ENCODE results near the gene HAUS3. TPM values are rescaled to one million over a fixed set of nuclear protein-coding genes. Genes with fewer than 3 reads are reported as not detected.

HAUS3 gene
- total RNA-seq, 1 experiment from 2014 or later = 9.5 TPM

DNA sequence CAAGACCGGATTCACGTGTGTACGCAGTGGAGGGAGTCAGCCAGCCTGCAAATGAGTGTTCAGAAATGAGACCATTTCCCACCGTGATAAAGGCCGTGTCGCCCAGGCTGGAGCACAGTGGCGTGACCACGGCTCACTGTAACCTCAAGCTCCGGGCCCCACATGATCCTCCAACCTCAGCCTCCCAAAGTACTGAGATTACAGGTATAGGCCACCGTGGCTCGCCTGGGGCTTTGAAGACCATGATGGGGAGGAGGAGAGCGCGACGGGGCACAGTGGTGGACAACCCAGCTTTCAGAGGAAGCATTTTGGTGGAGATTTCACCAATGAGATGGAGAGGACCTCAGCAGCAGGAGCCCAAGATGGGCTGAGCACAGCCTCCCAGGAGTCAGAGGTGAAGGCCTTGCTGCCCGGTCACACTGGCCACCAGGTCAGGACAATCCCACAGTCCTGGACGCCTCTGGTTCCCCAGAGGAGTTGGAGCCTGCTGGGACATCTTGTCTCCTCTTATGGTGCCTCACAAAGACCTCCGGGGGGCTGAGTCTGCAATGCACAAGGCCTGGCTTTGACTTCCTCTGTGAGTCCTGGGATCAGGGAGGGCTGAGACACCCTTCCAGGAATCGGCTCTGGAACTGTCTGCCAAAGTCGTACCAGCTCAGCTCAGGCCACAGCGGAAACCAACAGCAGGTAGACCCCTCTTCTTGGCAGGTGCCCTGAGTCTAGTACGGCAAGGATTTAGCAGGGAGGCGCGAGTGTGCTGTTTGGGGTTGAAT, 42.4 kb upstream of the HAUS3 start:
- H3K36me3 ChIP-seq (ENCODE audit: low read depth, low read length) = no peaks in the 10 kb centered on the region
- H3F3A ChIP-seq (ENCODE audit: low read length, unreplicated experiment) = no peaks in the 10 kb centered on the region
- H3K79me2 ChIP-seq (ENCODE audit: low read length) = no peaks in the 10 kb centered on the region
- H3K27me3 ChIP-seq (ENCODE audit: low read length) = no peaks in the 10 kb centered on the region
- ChIA-PET POLR2A (ENCODE audit: unreplicated experiment) (no interaction called here), CTCF (no interaction called here)
- BruUV-seq (replicated peaks) = no TSS peak
- no peaks in the 10 kb centered on the region for H4K20me1 ChIP-seq (ENCODE audit: low read length)
- no peak overlapping the region for H3K4me2 ChIP-seq (ENCODE audit: low read length)
- no peak for DNase-seq
- H3K9me3 ChIP-seq (ENCODE audit: low read length) = no peaks in the 10 kb centered on the region
- intact Hi-C loops (cut with micrococcal nuclease) = no loop called here
- no peak overlapping the region for H2AFZ ChIP-seq (ENCODE audit: low read length)
- no peak for TF ChIP-seq EZH2 (IDR thresholded peaks at IDR 0.05; ENCODE audit: low read length, unreplicated experiment)
- no peak for TF ChIP-seq EZH2phosphoT487 (IDR thresholded peaks at IDR 0.05; ENCODE audit: borderline replicate concordance, low read length)
- TF ChIP-seq, protein P1, sequence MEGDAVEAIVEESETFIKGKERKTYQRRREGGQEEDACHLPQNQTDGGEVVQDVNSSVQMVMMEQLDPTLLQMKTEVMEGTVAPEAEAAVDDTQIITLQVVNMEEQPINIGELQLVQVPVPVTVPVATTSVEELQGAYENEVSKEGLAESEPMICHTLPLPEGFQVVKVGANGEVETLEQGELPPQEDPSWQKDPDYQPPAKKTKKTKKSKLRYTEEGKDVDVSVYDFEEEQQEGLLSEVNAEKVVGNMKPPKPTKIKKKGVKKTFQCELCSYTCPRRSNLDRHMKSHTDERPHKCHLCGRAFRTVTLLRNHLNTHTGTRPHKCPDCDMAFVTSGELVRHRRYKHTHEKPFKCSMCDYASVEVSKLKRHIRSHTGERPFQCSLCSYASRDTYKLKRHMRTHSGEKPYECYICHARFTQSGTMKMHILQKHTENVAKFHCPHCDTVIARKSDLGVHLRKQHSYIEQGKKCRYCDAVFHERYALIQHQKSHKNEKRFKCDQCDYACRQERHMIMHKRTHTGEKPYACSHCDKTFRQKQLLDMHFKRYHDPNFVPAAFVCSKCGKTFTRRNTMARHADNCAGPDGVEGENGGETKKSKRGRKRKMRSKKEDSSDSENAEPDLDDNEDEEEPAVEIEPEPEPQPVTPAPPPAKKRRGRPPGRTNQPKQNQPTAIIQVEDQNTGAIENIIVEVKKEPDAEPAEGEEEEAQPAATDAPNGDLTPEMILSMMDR (conservative IDR thresholded peaks at IDR 0.05; ENCODE audit: low read depth, low read length) = no peak
- H3K9me2 ChIP-seq (replicated peaks; ENCODE audit: low read length) = no peaks in the 10 kb centered on the region
- H3K4me3 ChIP-seq (ENCODE audit: low read length) = no peak overlapping the region
- no peak overlapping the region for H3K27ac ChIP-seq (ENCODE audit: low read length)
- H3K9ac ChIP-seq (ENCODE audit: low read length) = no peak overlapping the region
- H3K4me1 ChIP-seq (ENCODE audit: insufficient read depth, low read length) = peaks cover 11% of the 10 kb centered on the region
- ATAC-seq = no peak

DNA sequence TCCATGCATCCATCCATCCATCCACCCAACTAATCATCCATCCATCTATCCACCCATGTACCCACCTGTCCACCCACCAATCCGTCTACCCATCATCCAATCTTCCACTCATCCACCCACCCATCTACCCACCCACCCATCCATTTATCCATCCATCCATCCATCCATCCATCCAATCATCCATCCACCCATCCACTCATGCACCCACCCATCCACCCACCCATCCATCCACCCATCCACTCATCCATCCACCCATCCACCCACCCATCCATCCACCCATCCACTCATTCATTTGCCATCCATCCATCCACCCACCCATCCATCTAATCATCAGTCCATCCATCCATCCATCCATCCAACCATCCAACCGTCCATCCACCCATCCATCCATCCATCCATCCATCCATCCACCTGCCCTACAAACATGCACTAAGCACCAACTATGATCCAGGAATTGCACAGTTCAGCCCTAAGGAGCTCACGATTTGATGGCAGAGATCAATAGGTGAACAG, 41.3 kb upstream of the HAUS3 start:
- Histone ChIP-seq H3K27me3 (ENCODE audit: low read length) (no peaks in the 10 kb centered on the region), H2AFZ (ENCODE audit: low read length) (no peak overlapping the region), H3K36me3 (ENCODE audit: low read depth, low read length) (no peaks in the 10 kb centered on the region), H3K4me2 (ENCODE audit: low read length) (no peak overlapping the region), H3K4me3 (ENCODE audit: low read length) (no peak overlapping the region), H3K4me1 (ENCODE audit: insufficient read depth, low read length) (peaks cover 11% of the 10 kb centered on the region), H3K79me2 (ENCODE audit: low read length) (no peaks in the 10 kb centered on the region), H3F3A (ENCODE audit: low read length, unreplicated experiment) (no peaks in the 10 kb centered on the region), H3K9me3 (ENCODE audit: low read length) (no peaks in the 10 kb centered on the region), H3K27ac (ENCODE audit: low read length) (no peak overlapping the region), H3K9me2 (replicated peaks; ENCODE audit: low read length) (no peaks in the 10 kb centered on the region), H4K20me1 (ENCODE audit: low read length) (no peaks in the 10 kb centered on the region), H3K9ac (ENCODE audit: low read length) (no peak overlapping the region)
- ChIA-PET CTCF (no interaction called here), POLR2A (ENCODE audit: unreplicated experiment) (no interaction called here)
- ATAC-seq (no peak), DNase-seq (no peak)
- no peak for TF ChIP-seq EZH2 (IDR thresholded peaks at IDR 0.05; ENCODE audit: low read length, unreplicated experiment)
- no peak for TF ChIP-seq EZH2phosphoT487 (IDR thresholded peaks at IDR 0.05; ENCODE audit: borderline replicate concordance, low read length)
- TF ChIP-seq, protein P1 (conservative IDR thresholded peaks at IDR 0.05; ENCODE audit: low read depth, low read length) = no peak
- intact Hi-C loops (cut with micrococcal nuclease) = no loop called here
- no TSS peak for BruUV-seq (replicated peaks)
